H1 (cell line): ENCODE data around the gene ZBTB20. TPM values are rescaled to one million over a fixed set of nuclear protein-coding genes. Genes with fewer than 3 reads are reported as not detected.
"Not testable (repeated sequence)": the region's sequence is repeated elsewhere in the genome, so short reads cannot be mapped to it uniquely, and the experiment has no call there.

Experiments
- CTCF ChIA-PET: fragments of 300-600 bp; sonication (Branson Sonifier 250); formaldehyde crosslinking; loops from one replicate; lab custom pipeline; 2021; ENCODE audit not compliant: partially characterized antibody; lab: Charles Lee
- POLR2A ChIA-PET: fragments of 300-600 bp; sonication (Branson Sonifier 250); formaldehyde crosslinking; loops from one replicate; lab custom pipeline; 2021; ENCODE audit warnings: inconsistent platforms; ENCODE audit not compliant: partially characterized antibody; lab: Charles Lee
- DNase-seq, 2 experiments: peaks; one replicate each; pipeline versions ENCODE4 v3.0.0 to v3.0.0-alpha.2; 2010 to 2022; ENCODE audit warnings: low spot score in 2 of 2, low read depth in 1 of 2, mixed read lengths in 1 of 2
- FAIRE-seq: peaks from 2 replicates; lab custom pipeline; 2011; peaks lifted over from hg19 to GRCh38; lab: Jason Lieb, UNC
- H2AFZ ChIP-seq: 2 replicates; pipeline ENCODE4 v1.8.1; 2012; ENCODE audit warnings: low read length, inconsistent platforms
- H2AK5ac ChIP-seq: 2 replicates; pipeline ENCODE4 v1.6.1; 2013; ENCODE audit warnings: low read depth, low read length
- H2BK120ac ChIP-seq: replicated peaks from 2 replicates; pipeline ENCODE3; 2013; ENCODE audit warnings: low read depth, low read length, inconsistent platforms
- H2BK12ac ChIP-seq: 2 replicates; pipeline ENCODE4 v1.6.1; 2013; ENCODE audit warnings: low read depth, low read length
- H2BK15ac ChIP-seq: 2 replicates; pipeline ENCODE4 v1.6.1; 2013; ENCODE audit warnings: low read length
- H2BK20ac ChIP-seq: 2 replicates; pipeline ENCODE4 v1.6.1; 2013; ENCODE audit warnings: low read length
- H2BK5ac ChIP-seq: 2 replicates; pipeline ENCODE4 v1.6.1; 2013; ENCODE audit warnings: low read depth, low read length
- H3K14ac ChIP-seq: 2 replicates; pipeline ENCODE4 v1.6.1; 2013; ENCODE audit warnings: inconsistent platforms; ENCODE audit not compliant: insufficient read length
- H3K18ac ChIP-seq: 2 replicates; pipeline ENCODE4 v1.6.1; 2013; ENCODE audit warnings: low read length; ENCODE audit errors: extremely low read depth
- H3K23ac ChIP-seq: 2 replicates; pipeline ENCODE4 v1.6.1; 2013; ENCODE audit warnings: inconsistent platforms; ENCODE audit not compliant: insufficient read length
- H3K23me2 ChIP-seq: 2 replicates; pipeline ENCODE4 v1.6.1; 2013; ENCODE audit warnings: low read depth, low read length
- H3K27ac ChIP-seq: 2 replicates; pipeline ENCODE4 v1.6.1; 2011; ENCODE audit warnings: low read depth, low read length, inconsistent platforms
- H3K27me3 ChIP-seq, 4 experiments: replicated peaks in 1 of 4; 1 replicate in 1 of 4; 2 replicates in 3 of 4; pipeline versions ENCODE4 v1.6.1 to v1.8.1; 2011 to 2013; ENCODE audit warnings: low read length in 3 of 4, mild to moderate bottlenecking in 3 of 4, inconsistent platforms in 2 of 4, mixed read lengths in 2 of 4, moderate library complexity in 1 of 4; ENCODE audit not compliant: control insufficient read depth in 3 of 4, insufficient read depth in 3 of 4; ENCODE audit errors: extremely low read depth in 1 of 4
- H3K36me3 ChIP-seq, 4 experiments: 2 replicates each; pipeline versions ENCODE4 v1.6.1 to v1.8.1; 2011 to 2013; ENCODE audit warnings: mild to moderate bottlenecking in 4 of 4, low read length in 3 of 4, moderate library complexity in 2 of 4, control low read depth in 1 of 4, inconsistent platforms in 1 of 4; ENCODE audit not compliant: insufficient read depth in 4 of 4, control insufficient read depth in 2 of 4
- H3K4ac ChIP-seq: replicated peaks from 2 replicates; pipeline ENCODE3; 2013; ENCODE audit warnings: low read length, low read depth, mixed read lengths, inconsistent platforms; ENCODE audit not compliant: insufficient read length
- H3K4me1 ChIP-seq, 4 experiments: replicated peaks in 1 of 4; 1 replicate in 1 of 4; 2 replicates in 3 of 4; pipeline versions ENCODE4 v1.6.1 to v1.8.1; 2011 to 2013; ENCODE audit warnings: low read length in 3 of 4, inconsistent platforms in 2 of 4, mixed read lengths in 1 of 4; ENCODE audit not compliant: insufficient read depth in 4 of 4, control insufficient read depth in 3 of 4
- H3K4me2 ChIP-seq, 2 experiments: 2 replicates each; pipeline versions ENCODE4 v1.6.1 to v1.8.1; 2011 to 2013; ENCODE audit warnings: low read depth in 2 of 2, low read length in 2 of 2, control low read depth in 1 of 2, inconsistent platforms in 1 of 2, mild to moderate bottlenecking in 1 of 2; ENCODE audit not compliant: insufficient read depth in 1 of 2
- H3K4me3 ChIP-seq, 4 experiments: fragments of 200-600, 300-600 bp in 1 of 4; sonication (generic), shearing (Covaris generic), sonication (Bioruptor Twin) in 1 of 4; 2 replicates each; pipeline versions ENCODE4 v1.5.1 to v1.8.1; 2011 to 2016; ENCODE audit warnings: low read length in 4 of 4, low read depth in 3 of 4, control low read depth in 2 of 4, inconsistent platforms in 2 of 4, mild to moderate bottlenecking in 2 of 4, mixed read lengths in 1 of 4, moderate library complexity in 1 of 4; ENCODE audit not compliant: insufficient read depth in 2 of 4; ENCODE audit errors: extremely low read depth in 1 of 4
- H3K56ac ChIP-seq: replicated peaks from 2 replicates; pipeline ENCODE3; 2013; ENCODE audit warnings: low read depth, mild to moderate bottlenecking, mixed read lengths, low read length, inconsistent platforms; ENCODE audit not compliant: insufficient read length
- H3K79me1 ChIP-seq: 2 replicates; pipeline ENCODE4 v1.6.1; 2013; ENCODE audit warnings: low read depth, low read length, control low read depth
- H3K79me2 ChIP-seq, 2 experiments: 2 replicates each; pipeline versions ENCODE4 v1.6.1 to v1.8.1; 2012 to 2013; ENCODE audit warnings: low read length in 2 of 2, mild to moderate bottlenecking in 2 of 2, inconsistent platforms in 1 of 2; ENCODE audit not compliant: insufficient read depth in 2 of 2, control insufficient read depth in 1 of 2
- H3K9ac ChIP-seq, 4 experiments: replicated peaks in 1 of 4; 1 replicate in 1 of 4; 2 replicates in 3 of 4; pipeline versions ENCODE4 v1.6.1 to v1.8.1; 2011 to 2013; ENCODE audit warnings: low read depth in 3 of 4, low read length in 3 of 4, control low read depth in 2 of 4, mild to moderate bottlenecking in 2 of 4, moderate library complexity in 2 of 4, inconsistent platforms in 1 of 4; ENCODE audit errors: extremely low read depth in 1 of 4
- H3K9me3 ChIP-seq, 2 experiments: 2 replicates each; pipeline versions ENCODE4 v1.6.1 to v1.8.1; 2012 to 2013; ENCODE audit warnings: mild to moderate bottlenecking in 2 of 2, moderate library complexity in 2 of 2, control low read depth in 1 of 2, inconsistent platforms in 1 of 2, low read depth in 1 of 2, low read length in 1 of 2, mixed read lengths in 1 of 2; ENCODE audit not compliant: insufficient read depth in 2 of 2
- H4K20me1 ChIP-seq, 2 experiments: replicated peaks in 1 of 2; 2 replicates each; pipeline versions ENCODE3 to v1.8.1; 2011 to 2013; ENCODE audit warnings: inconsistent platforms in 2 of 2, low read length in 2 of 2, mild to moderate bottlenecking in 1 of 2; ENCODE audit not compliant: insufficient read depth in 2 of 2, control insufficient read depth in 1 of 2
- H4K5ac ChIP-seq: 2 replicates; pipeline ENCODE4 v1.6.1; 2013; ENCODE audit warnings: low read length, low read depth, mixed read lengths, inconsistent platforms; ENCODE audit not compliant: insufficient read length
- H4K8ac ChIP-seq: 2 replicates; pipeline ENCODE4 v1.8.0; 2013; ENCODE audit warnings: mild to moderate bottlenecking, moderate library complexity, low read length, inconsistent platforms; ENCODE audit not compliant: insufficient read depth; ENCODE audit errors: extremely low read depth
- H4K91ac ChIP-seq: replicated peaks from 2 replicates; pipeline ENCODE3; 2013; ENCODE audit warnings: low read length, mixed read lengths, inconsistent platforms; ENCODE audit not compliant: insufficient read length
- whole genome bisulfite sequencing, 2 experiments: shearing (Covaris generic) in 1 of 2; methylation state at CpG; one replicate each; pipeline versions ENCODE4 v1.1.6 to v1.1.7; 2013 to 2015; ENCODE audit warnings: low lambda C conversion rate in 2 of 2, mixed read lengths in 2 of 2, inconsistent platforms in 1 of 2, low coverage in 1 of 2, missing lambda C conversion rate in 1 of 2; ENCODE audit not compliant: insufficient replicate concordance in 2 of 2, insufficient coverage in 1 of 2, insufficient read length in 1 of 2; ENCODE audit errors: extremely low coverage in 1 of 2, missing lambda C conversion rate in 1 of 2; 5-methylcytosine and 5-hydroxymethylcytosine counted together
- polyA plus RNA-seq, 7 experiments: library from polyadenylated mRNA; depleted of rRNA in 3 of 7; stranded (reverse) in 5 of 7; unstranded in 2 of 7; fragments of >200 nt in 5 of 7; fragments of 200-250 nt in 2 of 7; gene quantifications; 1 replicate in 5 of 7; 2 replicates in 1 of 7; 4 replicates in 1 of 7; pipeline versions ENCODE4 v1.2.1 to v1.2.3, GENCODE V29; 2011 to 2013; ENCODE audit warnings: missing spikeins in 2 of 7, mixed read lengths in 2 of 7
- total RNA-seq: library from RNA; stranded (reverse); fragmentation: NEBNext Ultra II Directional; extraction: Animal tissue kit (Norgen Biotek cat#: 25700); gene quantifications from 2 replicates; pipeline ENCODE4 v1.2.1, GENCODE V29; 2021

The ZBTB20 gene
- total and polyA plus RNA-seq, 2 of the 8 experiments (the other 6 are each of a cell fraction or from before 2014, with no cell fraction given): 0.35 to 1.3 TPM

DNA sequence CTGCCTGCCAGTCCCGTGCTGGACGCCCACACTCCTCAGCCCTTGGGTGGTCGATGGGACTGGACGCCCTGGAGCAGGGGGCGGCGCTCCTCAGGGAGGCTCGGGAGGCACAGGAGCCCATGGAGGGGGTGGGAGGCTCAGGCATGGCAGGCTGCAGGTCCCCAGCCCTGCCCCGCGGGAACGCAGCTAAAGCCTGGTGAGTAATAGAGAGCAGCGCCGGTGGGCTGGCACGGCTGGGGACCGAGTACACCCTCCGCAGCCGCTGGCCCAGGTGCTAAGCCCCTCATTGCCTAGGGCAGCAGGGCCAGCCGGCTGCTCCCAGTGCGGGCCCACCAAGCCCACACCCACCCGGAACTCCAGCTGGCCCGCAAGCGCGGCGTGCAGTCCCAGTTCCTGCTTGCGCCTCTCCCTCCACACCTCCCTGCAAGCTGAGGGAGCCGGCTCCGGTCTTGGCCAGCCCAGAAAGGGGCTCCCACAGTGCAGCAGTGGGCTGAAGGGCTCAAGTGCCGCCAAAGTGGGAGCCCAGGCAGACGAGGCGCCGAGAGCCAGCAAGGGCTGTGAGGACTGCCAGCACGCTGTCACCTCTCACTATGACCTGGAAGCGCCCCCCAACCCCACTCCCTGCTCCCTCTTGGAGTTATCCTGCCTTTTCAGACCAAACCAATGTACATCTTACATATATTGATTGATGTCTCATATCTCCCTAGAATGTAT, 37.9 kb upstream of the ZBTB20 start:
- H3K4me2 ChIP-seq, H2BK15ac ChIP-seq, H3K9ac ChIP-seq, H2BK120ac ChIP-seq, H3K9me3 ChIP-seq, H2AK5ac ChIP-seq, H2BK12ac ChIP-seq, H4K8ac ChIP-seq, H3K23ac ChIP-seq, H3K4me1 ChIP-seq, POLR2A ChIA-PET, H2BK20ac ChIP-seq, H3K18ac ChIP-seq, H3K79me1 ChIP-seq, H4K5ac ChIP-seq, H3K27me3 ChIP-seq, H3K36me3 ChIP-seq, H2AFZ ChIP-seq, H3K14ac ChIP-seq, H3K79me2 ChIP-seq, H4K20me1 ChIP-seq, H3K23me2 ChIP-seq, H3K4me3 ChIP-seq, DNase-seq, FAIRE-seq, H3K4ac ChIP-seq, H3K56ac ChIP-seq, H2BK5ac ChIP-seq, H3K27ac ChIP-seq, H4K91ac ChIP-seq: not testable (repeated sequence)
- WGBS, 2 experiments: 95% methylated on average over 30 of the region's 32 CpGs; no CpG with 5 or more reads in 1 of the 2 experiments
- CTCF ChIA-PET: interaction anchor here (1.2 to 1.7 kb wide), 2 partner anchors 32 to 90 kb away, joined by 3 to 6 read pairs; no protein-coding TSS in a partner anchor

- H4K20me1 ChIP-seq, H2AK5ac ChIP-seq, H3K9me3 ChIP-seq, H3K36me3 ChIP-seq, H3K23ac ChIP-seq, H2BK12ac ChIP-seq, H3K4me3 ChIP-seq, FAIRE-seq, DNase-seq, H2BK5ac ChIP-seq, H2AFZ ChIP-seq, H4K5ac ChIP-seq, H3K23me2 ChIP-seq, H2BK120ac ChIP-seq, H2BK20ac ChIP-seq, H2BK15ac ChIP-seq, H3K9ac ChIP-seq, H3K56ac ChIP-seq, POLR2A ChIA-PET, H3K4me1 ChIP-seq, H3K4ac ChIP-seq, H3K4me2 ChIP-seq, H3K79me1 ChIP-seq, H3K18ac ChIP-seq, H3K79me2 ChIP-seq, H3K14ac ChIP-seq, H4K91ac ChIP-seq, H3K27me3 ChIP-seq, H4K8ac ChIP-seq, H3K27ac ChIP-seq: not testable (repeated sequence)
- 88% methylated on average over 10 of the region's 10 CpGs; no CpG with 5 or more reads in 1 of the 2 experiments for WGBS, 2 experiments
- CTCF ChIA-PET: interaction anchor here (0.8 kb wide), 1 partner anchor 10 kb away, joined by 3 read pairs; no protein-coding TSS in a partner anchor
Measured at GRCh38 chr3:115178930-115179329, 31.8 kb upstream of the ZBTB20 start.
